PFSK-1 (cell line): ENCODE measurements around the gene RBP4.

Source experiments
- POLR2AphosphoS5 ChIP-seq: IDR thresholded peaks from 2 replicates; pipeline ENCODE4 v1.6.1; 2012; ENCODE audit warnings: low read depth, mild to moderate bottlenecking, control low read depth, low read length, moderate library complexity
- TAF1 ChIP-seq: IDR thresholded peaks from 2 replicates; pipeline ENCODE4 v1.6.1; 2012; ENCODE audit warnings: low read length, control low read depth, borderline replicate concordance; ENCODE audit not compliant: insufficient read depth
- TF ChIP-seq, protein P1 (sequence below), 2 experiments: IDR thresholded peaks; 2 replicates each; pipeline versions ENCODE4 v1.6.1 to v1.8.0; 2011 to 2012; ENCODE audit warnings: low read depth in 2 of 2, low read length in 2 of 2, control low read depth in 1 of 2, inconsistent platforms in 1 of 2, mild to moderate bottlenecking in 1 of 2, moderate library complexity in 1 of 2; ENCODE audit not compliant: insufficient read depth in 1 of 2

DNA sequence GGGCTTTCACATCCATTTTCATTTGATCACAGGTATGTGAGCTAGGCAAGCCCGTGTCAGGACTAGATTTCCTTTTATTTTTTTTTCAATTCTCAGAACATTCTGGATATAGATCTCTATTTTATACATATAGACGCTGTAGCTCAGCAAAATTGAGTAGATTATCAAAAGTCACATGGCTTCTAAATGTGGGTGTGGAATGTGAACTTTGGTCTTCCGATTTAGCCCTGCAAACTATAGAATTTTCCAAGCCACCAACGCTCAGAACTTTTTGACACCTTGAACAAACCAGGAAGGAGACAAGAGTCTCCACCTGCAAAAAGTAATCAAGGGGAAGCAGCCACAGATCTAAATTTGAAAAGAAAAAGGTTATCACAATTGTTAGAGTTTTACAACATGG lies 50.4 kb downstream of the RBP4 start:
- TF ChIP-seq, protein P1, sequence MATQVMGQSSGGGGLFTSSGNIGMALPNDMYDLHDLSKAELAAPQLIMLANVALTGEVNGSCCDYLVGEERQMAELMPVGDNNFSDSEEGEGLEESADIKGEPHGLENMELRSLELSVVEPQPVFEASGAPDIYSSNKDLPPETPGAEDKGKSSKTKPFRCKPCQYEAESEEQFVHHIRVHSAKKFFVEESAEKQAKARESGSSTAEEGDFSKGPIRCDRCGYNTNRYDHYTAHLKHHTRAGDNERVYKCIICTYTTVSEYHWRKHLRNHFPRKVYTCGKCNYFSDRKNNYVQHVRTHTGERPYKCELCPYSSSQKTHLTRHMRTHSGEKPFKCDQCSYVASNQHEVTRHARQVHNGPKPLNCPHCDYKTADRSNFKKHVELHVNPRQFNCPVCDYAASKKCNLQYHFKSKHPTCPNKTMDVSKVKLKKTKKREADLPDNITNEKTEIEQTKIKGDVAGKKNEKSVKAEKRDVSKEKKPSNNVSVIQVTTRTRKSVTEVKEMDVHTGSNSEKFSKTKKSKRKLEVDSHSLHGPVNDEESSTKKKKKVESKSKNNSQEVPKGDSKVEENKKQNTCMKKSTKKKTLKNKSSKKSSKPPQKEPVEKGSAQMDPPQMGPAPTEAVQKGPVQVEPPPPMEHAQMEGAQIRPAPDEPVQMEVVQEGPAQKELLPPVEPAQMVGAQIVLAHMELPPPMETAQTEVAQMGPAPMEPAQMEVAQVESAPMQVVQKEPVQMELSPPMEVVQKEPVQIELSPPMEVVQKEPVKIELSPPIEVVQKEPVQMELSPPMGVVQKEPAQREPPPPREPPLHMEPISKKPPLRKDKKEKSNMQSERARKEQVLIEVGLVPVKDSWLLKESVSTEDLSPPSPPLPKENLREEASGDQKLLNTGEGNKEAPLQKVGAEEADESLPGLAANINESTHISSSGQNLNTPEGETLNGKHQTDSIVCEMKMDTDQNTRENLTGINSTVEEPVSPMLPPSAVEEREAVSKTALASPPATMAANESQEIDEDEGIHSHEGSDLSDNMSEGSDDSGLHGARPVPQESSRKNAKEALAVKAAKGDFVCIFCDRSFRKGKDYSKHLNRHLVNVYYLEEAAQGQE (IDR thresholded peaks at IDR 0.05; ENCODE audit: insufficient read depth in 1 of 2, low read depth in 2 of 2, low read length in 2 of 2) = no peak
- no peak for TF ChIP-seq TAF1
- no peak for TF ChIP-seq POLR2AphosphoS5
